Measurements from ENCODE around the gene CELF1. TPM values are rescaled to one million over a fixed set of nuclear protein-coding genes. Genes with fewer than 3 reads are reported as not detected.

CELF1 gene
- total and polyA plus RNA-seq, 12 donors = 28.1 to 128 (median 101) TPM

DNA sequence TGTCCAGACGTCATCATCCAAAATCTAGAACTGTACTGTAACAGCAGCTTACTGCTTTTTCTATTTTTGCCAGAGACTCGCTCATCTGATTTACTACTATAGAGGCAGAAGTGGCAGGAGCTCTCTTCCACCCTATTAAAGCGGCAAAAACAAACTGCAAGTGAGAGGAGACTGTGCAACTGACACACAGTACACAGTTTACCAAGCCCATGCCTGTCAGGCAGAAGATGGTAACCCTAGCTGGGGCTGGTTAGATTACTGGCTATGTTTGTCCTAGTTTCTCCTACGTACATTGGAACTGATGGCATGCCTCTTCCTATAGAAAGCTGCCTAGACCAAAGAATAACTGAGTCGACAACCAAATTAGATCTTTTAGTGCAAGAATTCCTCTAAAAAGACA is 51.8 kb downstream of the CELF1 start:
- Histone ChIP-seq H3K4me3 (no peak overlapping the region), H3K27ac (no peak overlapping the region), H3K36me3 (replicated peaks in 1 of 2) (no peaks in the 10 kb centered on the region), H3K27me3 (no peaks in the 10 kb centered on the region), H3K9me3 (replicated peaks in 1 of 3) (no peaks in the 10 kb centered on the region), H3K4me1 (replicated peaks in 1 of 2) (peaks cover 17 to 55% of the 10 kb centered on the region in 2 donors)
- TF ChIP-seq POLR2A (IDR thresholded peaks at IDR 0.05) = no peak
- TF ChIP-seq, protein P1, sequence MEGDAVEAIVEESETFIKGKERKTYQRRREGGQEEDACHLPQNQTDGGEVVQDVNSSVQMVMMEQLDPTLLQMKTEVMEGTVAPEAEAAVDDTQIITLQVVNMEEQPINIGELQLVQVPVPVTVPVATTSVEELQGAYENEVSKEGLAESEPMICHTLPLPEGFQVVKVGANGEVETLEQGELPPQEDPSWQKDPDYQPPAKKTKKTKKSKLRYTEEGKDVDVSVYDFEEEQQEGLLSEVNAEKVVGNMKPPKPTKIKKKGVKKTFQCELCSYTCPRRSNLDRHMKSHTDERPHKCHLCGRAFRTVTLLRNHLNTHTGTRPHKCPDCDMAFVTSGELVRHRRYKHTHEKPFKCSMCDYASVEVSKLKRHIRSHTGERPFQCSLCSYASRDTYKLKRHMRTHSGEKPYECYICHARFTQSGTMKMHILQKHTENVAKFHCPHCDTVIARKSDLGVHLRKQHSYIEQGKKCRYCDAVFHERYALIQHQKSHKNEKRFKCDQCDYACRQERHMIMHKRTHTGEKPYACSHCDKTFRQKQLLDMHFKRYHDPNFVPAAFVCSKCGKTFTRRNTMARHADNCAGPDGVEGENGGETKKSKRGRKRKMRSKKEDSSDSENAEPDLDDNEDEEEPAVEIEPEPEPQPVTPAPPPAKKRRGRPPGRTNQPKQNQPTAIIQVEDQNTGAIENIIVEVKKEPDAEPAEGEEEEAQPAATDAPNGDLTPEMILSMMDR (IDR thresholded peaks at IDR 0.05) = no peak
- intact Hi-C loops (cut with DNase I) = no loop called here
- 84 to 89% (median 85%) methylated on average over 5 of the region's 5 CpGs for WGBS, 4 donors
- no peak for DNase-seq

DNA sequence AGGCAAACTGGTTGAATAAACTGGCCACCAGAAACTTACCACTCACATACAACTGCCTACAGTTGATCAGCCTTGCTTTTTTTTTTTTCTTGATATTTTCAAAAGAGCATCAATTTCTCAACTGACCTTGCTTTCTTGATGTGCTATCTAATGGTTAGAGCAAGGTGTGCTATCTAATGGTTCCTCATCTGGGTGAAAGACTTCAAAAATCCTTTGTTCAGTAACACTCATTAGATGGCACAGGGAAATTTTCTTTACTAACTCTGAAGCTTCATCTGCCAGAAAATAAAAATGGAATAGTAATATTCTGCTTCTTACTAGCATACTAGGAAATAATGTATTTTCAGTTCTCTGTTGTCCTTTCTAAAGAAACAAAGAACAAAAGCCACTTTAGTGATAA is 52.8 kb downstream of the CELF1 start:
- intact Hi-C loops (cut with DNase I) = no loop called here
- H3K4me3 ChIP-seq = no peak overlapping the region
- TF ChIP-seq, protein P1 (IDR thresholded peaks at IDR 0.05) = no peak
- no peak for TF ChIP-seq POLR2A (IDR thresholded peaks at IDR 0.05)
- peak overlapping the region in 2 of 5 donors; percentile 7 to 23 for H3K27ac ChIP-seq
- H3K9me3 ChIP-seq (replicated peaks in 1 of 3) = no peaks in the 10 kb centered on the region
- peaks cover 20 to 62% of the 10 kb centered on the region in 2 donors for H3K4me1 ChIP-seq (replicated peaks in 1 of 2)
- no peak for DNase-seq
- H3K27me3 ChIP-seq = no peaks in the 10 kb centered on the region
- H3K36me3 ChIP-seq (replicated peaks in 1 of 2) = no peaks in the 10 kb centered on the region

DNA sequence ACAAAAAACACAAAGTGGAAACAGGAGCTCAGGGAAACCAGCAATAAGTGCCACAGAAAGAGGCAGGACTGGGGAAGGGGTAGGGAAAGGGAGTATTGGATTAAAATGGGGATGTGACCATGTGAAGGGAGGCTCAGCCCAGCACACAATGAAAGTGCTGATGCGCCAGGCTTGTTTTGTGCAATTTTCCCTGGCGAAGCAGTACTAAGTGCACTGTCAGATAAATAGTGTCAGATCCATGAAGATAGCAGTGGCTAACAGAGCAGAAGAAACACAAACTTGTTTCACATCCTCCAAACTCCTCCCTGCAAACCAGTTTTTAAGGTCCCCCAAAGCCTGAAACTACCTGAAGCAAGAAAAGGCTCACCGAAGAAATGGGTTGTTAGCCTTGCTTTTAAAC is 53.3 kb downstream of the CELF1 start:
- Histone ChIP-seq H3K27ac (peak overlapping the region in 2 of 5 donors; percentile 23 to 32), H3K36me3 (replicated peaks in 1 of 2) (no peaks in the 10 kb centered on the region), H3K27me3 (no peaks in the 10 kb centered on the region), H3K4me3 (no peak overlapping the region), H3K4me1 (replicated peaks in 1 of 2) (peaks cover 20 to 67% of the 10 kb centered on the region in 2 donors), H3K9me3 (replicated peaks in 1 of 3) (no peaks in the 10 kb centered on the region)
- peak in 1 of 7 donors; percentile 47 for DNase-seq
- no peak for TF ChIP-seq POLR2A (IDR thresholded peaks at IDR 0.05)
- TF ChIP-seq, protein P1 (IDR thresholded peaks at IDR 0.05) = no peak
- WGBS, 4 donors = 72 to 89% (median 79%) methylated on average over 3 of the region's 3 CpGs
- intact Hi-C loops (cut with DNase I) = no loop called here

DNA sequence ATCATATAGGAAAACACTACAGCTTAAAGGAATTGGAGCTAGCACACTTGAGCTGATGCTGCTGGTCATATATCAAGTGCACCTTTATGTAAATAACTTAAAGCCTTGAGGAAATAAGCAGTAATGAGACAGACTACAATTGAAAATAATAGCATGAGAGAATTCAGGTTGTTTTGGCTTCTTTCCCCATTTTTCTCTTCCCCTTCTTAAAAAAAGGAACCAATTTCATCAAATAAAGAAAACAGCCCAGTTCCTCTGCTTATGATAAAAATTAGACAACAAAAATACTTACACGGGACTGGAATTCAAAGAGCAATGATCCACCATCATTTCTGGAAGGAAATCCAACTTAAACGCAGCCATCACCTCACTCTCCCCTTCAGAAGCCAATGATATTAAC is 53.8 kb downstream of the CELF1 start:
- Histone ChIP-seq H3K4me1 (replicated peaks in 1 of 2) (peaks cover 20 to 69% of the 10 kb centered on the region in 2 donors), H3K27me3 (no peaks in the 10 kb centered on the region), H3K27ac (peak overlapping the region in 2 of 5 donors; percentile 23 to 32), H3K9me3 (replicated peaks in 1 of 3) (no peaks in the 10 kb centered on the region), H3K36me3 (replicated peaks in 1 of 2) (no peaks in the 10 kb centered on the region), H3K4me3 (no peak overlapping the region)
- 54 to 62% (median 60%) methylated on average over 2 of the region's 2 CpGs for WGBS, 4 donors
- TF ChIP-seq, protein P1 (IDR thresholded peaks at IDR 0.05) = no peak
- no peak for TF ChIP-seq POLR2A (IDR thresholded peaks at IDR 0.05)
- intact Hi-C loops (cut with DNase I) = no loop called here
- no peak for DNase-seq

All from adrenal gland (tissue), 12 donors.